HEK293 (cell line): ENCODE results near the gene UBR2.

Experiments
- EGR2 ChIP-seq: fragments of 450-650 bp; formaldehyde crosslinking; IDR thresholded peaks from 2 replicates; pipeline ENCODE4 v1.5.1; 2016; ENCODE audit warnings: low read depth, missing biosample characterization, missing genetic modification characterization
- HOXC10 ChIP-seq: sonication (generic); formaldehyde crosslinking; IDR thresholded peaks from 2 replicates; pipeline ENCODE4 v1.8.1; 2023; ENCODE audit warnings: mild to moderate bottlenecking, missing genetic modification reagents
- KLF1 ChIP-seq: fragments of 450-650 bp; formaldehyde crosslinking; IDR thresholded peaks from 2 replicates; pipeline ENCODE4 v1.5.1; 2016; ENCODE audit warnings: missing biosample characterization, missing genetic modification characterization
- KLF8 ChIP-seq: fragments of 450-650 bp; formaldehyde crosslinking; IDR thresholded peaks from 2 replicates; pipeline ENCODE4 v1.5.1; 2016; ENCODE audit warnings: missing biosample characterization, missing genetic modification characterization
- OVOL3 ChIP-seq: fragments of 450-650 bp; formaldehyde crosslinking; IDR thresholded peaks from 2 replicates; pipeline ENCODE4 v1.5.1; 2016; ENCODE audit warnings: missing biosample characterization, missing genetic modification characterization
- ZBTB10 ChIP-seq: fragments of 450-650 bp; formaldehyde crosslinking; IDR thresholded peaks from 2 replicates; pipeline ENCODE4 v1.5.1; 2016; ENCODE audit warnings: missing biosample characterization, missing genetic modification characterization
- ZBTB20 ChIP-seq: fragments of 450-650 bp; formaldehyde crosslinking; IDR thresholded peaks from 2 replicates; pipeline ENCODE4 v1.5.1; 2016; ENCODE audit warnings: missing biosample characterization, missing genetic modification characterization
- ZBTB26 ChIP-seq: fragments of 450-650 bp; formaldehyde crosslinking; optimal IDR thresholded peaks from 2 replicates; pipeline ENCODE3; 2016; ENCODE audit warnings: missing biosample characterization, mild to moderate bottlenecking, missing genetic modification characterization
- ZBTB44 ChIP-seq: fragments of 450-650 bp; IDR thresholded peaks from 2 replicates; pipeline ENCODE4 v1.5.1; 2018; ENCODE audit warnings: missing biosample characterization, mild to moderate bottlenecking, missing genetic modification characterization
- ZBTB49 ChIP-seq: fragments of 450-650 bp; formaldehyde crosslinking; IDR thresholded peaks from 2 replicates; pipeline ENCODE4 v1.5.1; 2016; ENCODE audit warnings: missing biosample characterization, missing genetic modification characterization, low read depth
- ZFHX2 ChIP-seq: fragments of 450-650 bp; formaldehyde crosslinking; conservative IDR thresholded peaks from 2 replicates; pipeline ENCODE4 v1.5.1; 2016; ENCODE audit warnings: missing biosample characterization, missing genetic modification characterization
- ZFP37 ChIP-seq: fragments of 450-650 bp; formaldehyde crosslinking; IDR thresholded peaks from 2 replicates; pipeline ENCODE4 v1.5.1; 2016; ENCODE audit warnings: missing biosample characterization, missing genetic modification characterization
- ZNF10 ChIP-seq: fragments of 450-650 bp; formaldehyde crosslinking; IDR thresholded peaks from 2 replicates; pipeline ENCODE4 v1.5.1; 2017; ENCODE audit warnings: missing biosample characterization, missing genetic modification characterization
- ZNF121 ChIP-seq: fragments of 450-650 bp; formaldehyde crosslinking; IDR thresholded peaks from 2 replicates; pipeline ENCODE4 v1.5.1; 2016; ENCODE audit warnings: missing biosample characterization, missing genetic modification characterization
- ZNF138 ChIP-seq: fragments of 450-650 bp; formaldehyde crosslinking; IDR thresholded peaks from 2 replicates; pipeline ENCODE4 v1.5.1; 2016; ENCODE audit warnings: missing biosample characterization, missing genetic modification characterization, borderline replicate concordance
- ZNF169 ChIP-seq: fragments of 450-650 bp; formaldehyde crosslinking; IDR thresholded peaks from 2 replicates; pipeline ENCODE4 v1.5.1; 2016; ENCODE audit warnings: missing biosample characterization, missing genetic modification characterization
- ZNF214 ChIP-seq: fragments of 450-650 bp; formaldehyde crosslinking; IDR thresholded peaks from 2 replicates; pipeline ENCODE4 v1.5.1; 2017; ENCODE audit warnings: missing biosample characterization, mild to moderate bottlenecking, missing genetic modification characterization, borderline replicate concordance
- ZNF335 ChIP-seq: fragments of 450-650 bp; formaldehyde crosslinking; conservative IDR thresholded peaks from 2 replicates; pipeline ENCODE4 v1.5.1; 2016; ENCODE audit warnings: missing biosample characterization, missing genetic modification characterization
- ZNF366 ChIP-seq: fragments of 450-650 bp; formaldehyde crosslinking; conservative IDR thresholded peaks from 2 replicates; pipeline ENCODE4 v1.5.1; 2016; ENCODE audit warnings: missing biosample characterization, missing genetic modification characterization
- ZNF510 ChIP-seq: fragments of 450-650 bp; formaldehyde crosslinking; IDR thresholded peaks from 2 replicates; pipeline ENCODE4 v1.5.1; 2018; ENCODE audit warnings: mild to moderate bottlenecking, missing genetic modification characterization, missing biosample characterization; ENCODE audit not compliant: insufficient replicate concordance
- ZNF521 ChIP-seq: fragments of 450-650 bp; formaldehyde crosslinking; IDR thresholded peaks from 2 replicates; pipeline ENCODE4 v1.5.1; 2017; ENCODE audit warnings: missing biosample characterization, mild to moderate bottlenecking, missing genetic modification characterization
- ZNF555 ChIP-seq: fragments of 450-650 bp; formaldehyde crosslinking; conservative IDR thresholded peaks from 2 replicates; pipeline ENCODE4 v1.5.1; 2017; ENCODE audit warnings: missing biosample characterization, mild to moderate bottlenecking, missing genetic modification characterization, inconsistent platforms
- ZNF768 ChIP-seq: fragments of 450-650 bp; formaldehyde crosslinking; IDR thresholded peaks from 2 replicates; pipeline ENCODE4 v1.5.1; 2018; ENCODE audit warnings: missing biosample characterization, mild to moderate bottlenecking, missing genetic modification characterization
- ZNF837 ChIP-seq: fragments of 450-650 bp; formaldehyde crosslinking; IDR thresholded peaks from 2 replicates; pipeline ENCODE4 v1.5.1; 2016; ENCODE audit warnings: missing biosample characterization, missing genetic modification characterization
- TF ChIP-seq, protein P1 (sequence below): fragments of 450-650 bp; formaldehyde crosslinking; conservative IDR thresholded peaks from 2 replicates; pipeline ENCODE4 v1.5.1; 2016; ENCODE audit warnings: low read depth, missing biosample characterization, missing genetic modification characterization

UBR2 gene

DNA sequence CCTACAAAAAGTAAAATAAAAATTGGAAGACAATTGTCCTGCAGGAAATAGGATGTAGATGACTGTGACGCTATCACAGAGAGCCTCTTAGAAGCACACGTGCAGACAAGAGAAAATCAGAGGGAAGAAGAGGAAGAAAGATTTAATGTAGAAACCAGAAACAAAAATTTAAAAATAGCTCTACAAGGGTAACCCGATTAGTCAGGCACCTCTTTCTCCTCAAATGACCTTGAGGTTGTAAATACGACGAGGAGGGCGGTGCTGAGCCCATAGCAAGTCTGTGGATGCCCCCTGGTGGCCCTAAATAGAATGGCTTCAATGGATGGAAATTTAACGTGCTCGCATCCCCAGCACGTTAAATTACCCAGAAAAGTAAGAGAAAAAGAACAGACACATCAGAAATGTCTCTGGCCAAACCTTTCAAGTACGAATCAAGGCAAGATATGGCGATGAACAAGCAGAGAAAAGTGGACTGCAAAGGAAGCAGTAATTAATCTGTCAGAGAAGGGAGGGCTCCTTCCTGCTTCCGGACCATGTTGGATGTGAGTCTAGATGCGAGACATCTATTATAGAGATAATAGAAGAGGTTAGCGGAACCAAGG, 162.8 kb downstream of the UBR2 start (continued):
- TF ChIP-seq KLF8 (0 out of 2 replicates have a peak, but pooled peaks have one; percentile 23), ZNF366 (tag by site-specific recombination) (peak; percentile 54; the same call in 1 of the 2 replicates), ZFHX2 (no peak), ZFP37 (tag by site-specific recombination) (no peak), HOXC10 (no peak), ZNF555 (tag by site-specific recombination) (no peak), OVOL3 (tag by site-specific recombination) (no peak), ZBTB49 (tag by site-specific recombination) (no peak), ZNF335 (tag by site-specific recombination) (peak; percentile 64), ZNF10 (tag by site-specific recombination) (peak; percentile 82), ZBTB26 (tag by site-specific recombination) (no peak), ZNF521 (tag by site-specific recombination) (no peak), ZNF510 (no peak), ZBTB20 (tag by site-specific recombination) (no peak), ZNF768 (tag by site-specific recombination) (no peak), ZNF214 (tag by site-specific recombination) (no peak), ZNF837 (tag by site-specific recombination) (no peak), ZNF169 (tag by site-specific recombination) (no peak), EGR2 (no peak), ZNF121 (no peak), ZBTB10 (tag by site-specific recombination) (no peak), KLF1 (tag by site-specific recombination) (peak; percentile 44), ZNF138 (no peak), ZBTB44 (tag by site-specific recombination) (no peak; the same call in 1 of the 2 replicates)
- TF ChIP-seq, protein P1, sequence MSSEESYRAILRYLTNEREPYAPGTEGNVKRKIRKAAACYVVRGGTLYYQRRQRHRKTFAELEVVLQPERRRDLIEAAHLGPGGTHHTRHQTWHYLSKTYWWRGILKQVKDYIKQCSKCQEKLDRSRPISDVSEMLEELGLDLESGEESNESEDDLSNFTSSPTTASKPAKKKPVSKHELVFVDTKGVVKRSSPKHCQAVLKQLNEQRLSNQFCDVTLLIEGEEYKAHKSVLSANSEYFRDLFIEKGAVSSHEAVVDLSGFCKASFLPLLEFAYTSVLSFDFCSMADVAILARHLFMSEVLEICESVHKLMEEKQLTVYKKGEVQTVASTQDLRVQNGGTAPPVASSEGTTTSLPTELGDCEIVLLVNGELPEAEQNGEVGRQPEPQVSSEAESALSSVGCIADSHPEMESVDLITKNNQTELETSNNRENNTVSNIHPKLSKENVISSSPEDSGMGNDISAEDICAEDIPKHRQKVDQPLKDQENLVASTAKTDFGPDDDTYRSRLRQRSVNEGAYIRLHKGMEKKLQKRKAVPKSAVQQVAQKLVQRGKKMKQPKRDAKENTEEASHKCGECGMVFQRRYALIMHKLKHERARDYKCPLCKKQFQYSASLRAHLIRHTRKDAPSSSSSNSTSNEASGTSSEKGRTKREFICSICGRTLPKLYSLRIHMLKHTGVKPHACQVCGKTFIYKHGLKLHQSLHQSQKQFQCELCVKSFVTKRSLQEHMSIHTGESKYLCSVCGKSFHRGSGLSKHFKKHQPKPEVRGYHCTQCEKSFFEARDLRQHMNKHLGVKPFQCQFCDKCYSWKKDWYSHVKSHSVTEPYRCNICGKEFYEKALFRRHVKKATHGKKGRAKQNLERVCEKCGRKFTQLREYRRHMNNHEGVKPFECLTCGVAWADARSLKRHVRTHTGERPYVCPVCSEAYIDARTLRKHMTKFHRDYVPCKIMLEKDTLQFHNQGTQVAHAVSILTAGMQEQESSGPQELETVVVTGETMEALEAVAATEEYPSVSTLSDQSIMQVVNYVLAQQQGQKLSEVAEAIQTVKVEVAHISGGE (tag by site-specific recombination): no peak
